ENCODE measurements around the gene XCR1.

GRCh38 chr3:45978006-45978761 lies 49.1 kb downstream of the XCR1 start:
- TF ChIP-seq ATF2 (tag by site-specific recombination; IDR thresholded peaks at IDR 0.05; ENCODE audit: low read depth) = no peak
- TF ChIP-seq KLF1 (tag by site-specific recombination; IDR thresholded peaks at IDR 0.05) = no peak
- TF ChIP-seq TCF7L2 (IDR thresholded peaks at IDR 0.05; ENCODE audit: borderline replicate concordance, low read depth, low read length) = no peak

Data from HEK293 (cell line).